AG10803 (cell line): ENCODE measurements around the gene EDAR.

Source experiments
- DNase-seq: peaks from one replicate; pipeline ENCODE4 v3.0.0; 2010; ENCODE audit warnings: low read depth
- H3K4me3 ChIP-seq: 2 replicates; pipeline ENCODE4 v1.5.1; 2011; ENCODE audit warnings: mild to moderate bottlenecking, low read length, control low read depth
- TF ChIP-seq, protein P1 (sequence below): conservative IDR thresholded peaks from 2 replicates; pipeline ENCODE4 v1.5.1; 2011; ENCODE audit warnings: mild to moderate bottlenecking, low read length, control low read depth, inconsistent platforms

Gene EDAR

DNA sequence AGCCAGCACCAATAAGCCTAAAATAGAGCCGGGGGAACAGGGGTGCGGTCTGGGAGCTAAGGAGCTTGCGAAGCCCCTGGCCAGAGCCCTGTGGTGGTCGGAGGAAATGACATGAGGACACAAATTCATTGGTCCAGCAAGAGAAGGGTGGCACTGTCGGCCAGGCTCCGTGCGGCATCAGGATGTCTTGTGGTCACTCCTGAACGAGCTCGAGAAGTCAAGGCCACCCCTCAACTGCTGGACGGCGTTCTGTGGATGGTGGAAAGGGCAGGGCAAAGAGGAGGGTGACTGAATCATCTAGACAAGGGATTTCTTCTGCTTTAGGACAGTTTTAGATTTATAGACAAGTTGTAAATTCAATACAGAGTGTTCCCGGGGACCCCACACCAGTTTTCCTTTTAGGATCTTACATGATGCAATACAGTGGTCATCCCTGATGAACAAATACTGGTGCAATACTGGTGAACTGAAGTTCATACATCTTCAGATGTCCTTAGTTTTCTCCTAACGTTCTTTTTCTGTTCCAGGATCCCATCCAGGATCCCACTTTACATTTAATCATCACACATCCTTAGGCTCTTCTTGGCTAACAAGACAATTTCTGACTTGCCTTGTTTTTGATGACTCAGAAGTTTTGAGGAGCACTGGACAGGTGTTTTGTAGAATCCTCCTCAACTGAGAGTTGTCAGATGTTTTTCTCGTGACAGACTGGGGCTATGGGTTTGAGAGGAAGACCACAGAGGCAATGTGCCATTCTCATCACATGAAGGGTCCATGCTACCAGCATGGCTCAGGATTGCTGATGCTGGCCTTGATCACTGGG lies 13.2 kb downstream of the EDAR start:
- no peak overlapping the region for H3K4me3 ChIP-seq
- DNase-seq: no peak
- TF ChIP-seq, protein P1, sequence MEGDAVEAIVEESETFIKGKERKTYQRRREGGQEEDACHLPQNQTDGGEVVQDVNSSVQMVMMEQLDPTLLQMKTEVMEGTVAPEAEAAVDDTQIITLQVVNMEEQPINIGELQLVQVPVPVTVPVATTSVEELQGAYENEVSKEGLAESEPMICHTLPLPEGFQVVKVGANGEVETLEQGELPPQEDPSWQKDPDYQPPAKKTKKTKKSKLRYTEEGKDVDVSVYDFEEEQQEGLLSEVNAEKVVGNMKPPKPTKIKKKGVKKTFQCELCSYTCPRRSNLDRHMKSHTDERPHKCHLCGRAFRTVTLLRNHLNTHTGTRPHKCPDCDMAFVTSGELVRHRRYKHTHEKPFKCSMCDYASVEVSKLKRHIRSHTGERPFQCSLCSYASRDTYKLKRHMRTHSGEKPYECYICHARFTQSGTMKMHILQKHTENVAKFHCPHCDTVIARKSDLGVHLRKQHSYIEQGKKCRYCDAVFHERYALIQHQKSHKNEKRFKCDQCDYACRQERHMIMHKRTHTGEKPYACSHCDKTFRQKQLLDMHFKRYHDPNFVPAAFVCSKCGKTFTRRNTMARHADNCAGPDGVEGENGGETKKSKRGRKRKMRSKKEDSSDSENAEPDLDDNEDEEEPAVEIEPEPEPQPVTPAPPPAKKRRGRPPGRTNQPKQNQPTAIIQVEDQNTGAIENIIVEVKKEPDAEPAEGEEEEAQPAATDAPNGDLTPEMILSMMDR: no peak

DNA sequence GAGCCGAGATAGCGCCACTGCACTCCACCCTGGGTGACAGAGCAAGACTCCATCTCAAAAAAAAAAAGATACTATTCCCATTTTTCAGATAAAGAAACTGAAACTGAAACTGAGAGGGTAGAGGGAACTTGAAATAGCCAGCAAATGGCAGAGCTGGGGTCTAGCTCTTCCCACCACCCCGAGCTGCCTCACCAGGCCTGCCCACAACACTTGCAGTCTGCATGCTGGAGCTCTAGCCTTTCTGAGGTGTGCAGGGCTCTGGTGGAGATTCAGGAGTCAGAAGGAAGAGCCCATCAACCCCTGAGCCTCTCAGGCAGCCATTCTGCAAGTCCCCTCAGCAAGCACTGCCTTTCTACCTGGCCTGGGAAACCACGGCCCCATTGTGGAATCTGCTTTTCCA lies 14.3 kb downstream of the EDAR start:
- H3K4me3 ChIP-seq: no peak overlapping the region
- TF ChIP-seq, protein P1: no peak
- DNase-seq: no peak

DNA sequence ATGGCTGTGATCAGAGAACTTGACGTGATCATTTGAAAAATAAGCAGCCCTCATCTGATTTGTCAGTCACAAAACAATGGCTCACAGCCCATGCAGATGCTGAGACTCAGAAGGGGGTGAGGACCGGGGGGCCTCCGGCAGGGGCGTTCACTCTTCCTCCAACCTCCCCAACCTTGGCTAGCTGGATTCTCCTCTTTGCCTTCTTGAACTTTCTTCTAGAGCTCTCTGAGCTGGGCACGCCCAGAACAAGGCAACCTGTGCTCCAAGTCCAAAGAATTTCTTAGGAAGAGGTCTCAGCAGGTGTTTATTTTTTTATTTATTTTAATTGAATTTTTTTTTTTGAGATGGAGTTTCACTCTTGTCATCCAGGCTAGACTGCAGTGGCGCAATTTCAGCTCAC lies 16.4 kb downstream of the EDAR start:
- no peak for DNase-seq
- TF ChIP-seq, protein P1: no peak
- H3K4me3 ChIP-seq: no peak overlapping the region

DNA sequence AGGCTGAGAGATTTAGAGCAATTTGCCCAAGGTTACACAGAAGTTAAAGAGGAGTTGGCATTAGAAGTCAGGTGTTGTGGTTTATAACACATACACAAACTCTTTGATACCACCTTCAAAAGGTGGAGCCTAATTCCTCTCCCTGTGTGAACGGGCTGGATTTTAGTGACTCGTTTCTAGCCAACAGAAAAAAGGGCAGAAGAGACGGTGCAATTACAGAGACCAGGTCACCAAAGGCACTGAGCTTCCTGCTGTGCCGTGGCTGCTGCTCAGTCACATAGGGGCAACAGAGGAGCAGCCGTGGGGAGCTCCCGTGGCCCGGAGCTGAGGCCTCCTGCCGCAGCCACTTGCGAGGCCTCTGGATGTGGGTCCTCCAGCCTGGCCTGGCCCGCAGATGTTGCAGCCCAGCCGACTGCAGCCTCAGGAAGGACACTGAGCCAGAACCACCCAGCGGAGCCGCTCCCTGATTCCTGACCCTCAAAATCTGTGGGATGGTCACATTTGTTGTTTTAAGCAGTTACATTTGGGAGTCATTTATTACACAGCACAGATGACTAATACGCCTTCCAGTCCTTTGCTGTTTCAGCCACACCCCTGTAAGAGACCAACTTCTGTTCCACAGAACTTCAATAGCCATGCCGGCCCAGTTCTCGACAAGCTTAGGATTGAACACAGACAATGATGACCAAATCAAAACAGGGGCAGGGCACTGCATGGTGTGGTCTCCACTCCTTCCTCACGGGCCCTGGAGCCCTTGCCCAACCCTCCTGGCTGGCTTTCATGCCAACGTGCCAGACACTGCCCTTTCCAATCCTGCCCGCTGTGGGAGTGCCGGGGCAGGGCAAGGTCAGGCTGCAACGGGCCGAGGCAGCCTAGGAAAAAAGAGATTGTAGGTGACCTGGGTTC lies 17.1 kb downstream of the EDAR start:
- no peak overlapping the region for H3K4me3 ChIP-seq
- DNase-seq: peak; percentile 45
- TF ChIP-seq, protein P1: no peak

DNA sequence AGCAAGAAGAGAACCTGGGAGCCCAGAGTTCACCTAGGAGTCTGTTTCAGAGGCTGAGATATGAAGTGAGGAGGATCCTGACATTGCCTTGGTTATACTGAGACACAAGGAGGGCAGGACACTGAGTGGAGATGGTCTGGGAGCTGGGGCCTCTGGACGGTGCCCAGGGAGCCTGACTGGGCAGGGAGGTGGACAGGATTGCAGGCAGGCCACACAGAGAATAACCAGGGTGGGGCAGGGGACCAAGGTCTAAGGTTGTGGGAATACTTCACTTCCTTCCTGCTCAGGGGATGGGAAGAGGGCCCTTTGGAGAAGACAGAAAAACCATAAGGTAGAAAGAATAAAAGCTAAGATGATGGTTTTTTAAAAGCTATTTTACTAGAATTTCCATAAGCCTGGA lies 18.7 kb downstream of the EDAR start:
- TF ChIP-seq, protein P1: no peak
- no peak for DNase-seq
- no peak overlapping the region for H3K4me3 ChIP-seq

DNA sequence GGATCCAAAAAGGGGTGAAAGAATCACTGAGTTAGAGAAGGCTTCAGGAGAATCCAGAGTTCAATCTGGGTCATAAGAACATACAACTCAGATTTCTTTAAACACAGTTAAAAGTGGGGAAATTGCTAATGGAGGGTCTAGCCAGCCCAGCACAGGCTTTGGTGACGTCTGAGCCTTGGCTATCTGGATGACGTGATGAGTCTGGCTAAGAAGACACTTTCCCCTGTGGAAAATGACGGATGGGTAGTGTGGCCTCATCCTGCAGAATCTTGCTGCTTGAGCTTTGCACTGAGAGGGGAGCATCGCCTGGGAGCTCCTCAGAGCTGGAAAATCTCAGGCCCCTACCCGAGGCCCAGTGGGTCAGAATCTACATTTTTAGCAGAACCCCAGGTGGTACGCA lies 19.2 kb downstream of the EDAR start:
- no peak overlapping the region for H3K4me3 ChIP-seq
- TF ChIP-seq, protein P1: no peak
- no peak for DNase-seq
